HG03097 (cell line): Measurements from ENCODE around the gene HTR3A.
"Not testable (repeated sequence)": the region's sequence is repeated elsewhere in the genome, so short reads cannot be mapped to it uniquely, and the experiment has no call there.

ENCODE experiments used
- ATAC-seq: cut with Tn5 transposase; IDR thresholded peaks from one replicate; pipeline ENCODE4 v1.9.1; 2021; ENCODE audit not compliant: unreplicated experiment, low FRiP score

HTR3A gene

GRCh38 chr11:113974741-113975470, at the start of gene HTR3A:
Gene HTR3A, plus strand, starts transcription at chr11:113975108. Its CDS starts 218 bp downstream, at chr11:113975326.
- no peak for ATAC-seq

GRCh38 chr11:113926273-113927197, 48.4 kb upstream of the HTR3A start:
- ATAC-seq, result no peak

DNA sequence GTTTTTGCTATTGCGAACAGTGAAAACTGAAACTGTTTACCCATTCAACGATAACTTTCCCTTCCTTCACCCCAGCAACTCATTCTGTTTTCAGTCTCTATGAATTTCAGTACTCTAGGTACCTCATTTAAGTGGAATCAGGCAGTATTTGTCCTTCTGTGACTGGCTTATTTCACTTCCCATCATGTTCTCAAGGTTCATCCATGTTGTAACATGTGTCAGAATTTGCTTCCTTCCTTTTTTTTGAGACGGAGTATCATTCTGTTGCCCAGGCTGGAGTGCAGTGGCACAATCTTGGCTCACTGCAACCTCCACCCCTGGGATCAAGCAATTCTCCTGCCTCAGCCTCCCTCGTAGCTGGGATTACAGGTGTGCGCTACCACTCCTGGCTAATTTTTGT, 46.6 kb upstream of the HTR3A start:
- no peak for ATAC-seq

- no peak for ATAC-seq
These were observed 42.1 kb upstream of the HTR3A start for GRCh38 chr11:113932788-113933187.

- not testable (repeated sequence) for ATAC-seq
These were observed 40.7 kb upstream of the HTR3A start for GRCh38 chr11:113934193-113934592.

GRCh38 chr11:113934761-113935160, 40.1 kb upstream of the HTR3A start:
- ATAC-seq, result no peak

- ATAC-seq, result no peak
These were observed 39.0 kb upstream of the HTR3A start for GRCh38 chr11:113935858-113936257.

DNA sequence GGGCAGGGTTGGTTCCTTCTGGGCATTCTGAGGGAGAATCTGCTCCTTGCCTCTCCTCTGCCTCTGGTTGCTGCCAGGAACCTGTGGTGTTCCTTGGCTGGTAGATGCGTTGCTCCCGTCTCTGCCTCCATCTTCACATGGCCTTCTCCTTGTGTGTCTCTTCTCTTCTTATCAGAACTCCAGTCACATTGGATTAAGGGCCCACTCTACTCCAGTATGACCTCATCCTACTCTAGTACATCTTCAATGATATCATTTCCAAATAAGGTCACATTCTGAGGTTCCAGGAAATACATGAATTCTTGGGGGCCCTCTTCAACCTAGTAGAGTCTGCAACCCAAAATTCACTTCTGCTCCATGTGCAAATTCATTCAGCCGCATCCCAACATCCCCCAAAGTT, 37.0 kb upstream of the HTR3A start:
- ATAC-seq, result no peak

- no peak for ATAC-seq
These were observed 32.7 kb upstream of the HTR3A start for GRCh38 chr11:113942256-113942655.

DNA sequence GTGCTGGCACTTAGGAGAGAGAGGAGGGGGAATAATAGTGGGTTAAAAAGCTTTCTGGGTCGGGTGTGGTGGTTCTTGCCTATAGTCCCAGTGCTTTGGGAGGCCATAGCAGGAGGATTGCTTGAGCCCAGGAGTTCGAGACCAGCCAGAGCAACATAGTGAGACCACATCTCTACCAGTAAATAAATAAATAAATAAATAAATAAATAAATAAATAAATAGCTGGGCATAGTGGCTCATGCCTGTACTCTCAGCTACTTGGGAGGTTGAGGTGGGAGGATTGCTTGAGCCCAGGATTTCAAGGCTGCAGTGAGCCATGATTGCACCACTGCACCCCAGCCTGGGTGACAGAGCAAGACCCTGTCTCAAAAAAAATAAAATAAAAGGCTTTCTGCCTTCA, 28.7 kb upstream of the HTR3A start:
- not testable (repeated sequence) for ATAC-seq

- no peak for ATAC-seq
These were observed 26.9 kb upstream of the HTR3A start for GRCh38 chr11:113947994-113948393.

- no peak for ATAC-seq
These were observed 25.0 kb upstream of the HTR3A start for GRCh38 chr11:113949891-113950290.

- no peak for ATAC-seq
These were observed 23.4 kb upstream of the HTR3A start for GRCh38 chr11:113951537-113951936.

- no peak for ATAC-seq
These were observed 22.8 kb upstream of the HTR3A start for GRCh38 chr11:113952070-113952469.

DNA sequence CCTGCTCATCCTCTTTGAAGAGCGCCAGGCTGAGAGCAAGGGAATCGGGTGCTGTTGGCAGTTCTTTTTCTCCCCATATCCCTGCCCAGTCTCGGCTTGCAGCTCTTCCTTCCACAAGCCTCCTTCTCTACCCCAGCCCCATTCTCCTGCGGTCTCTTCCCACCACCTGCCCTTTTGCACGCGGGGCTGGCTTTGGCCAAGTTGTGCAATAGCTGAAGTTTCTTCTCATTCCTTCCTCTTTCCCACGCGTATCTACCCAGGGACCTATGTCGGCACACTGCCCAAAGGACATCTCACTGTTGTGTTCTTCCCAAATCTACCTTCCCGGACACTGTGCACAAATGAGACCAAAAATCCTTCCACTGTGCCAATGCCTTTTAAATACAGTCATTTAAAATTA, 22.3 kb upstream of the HTR3A start:
- ATAC-seq, result no peak

DNA sequence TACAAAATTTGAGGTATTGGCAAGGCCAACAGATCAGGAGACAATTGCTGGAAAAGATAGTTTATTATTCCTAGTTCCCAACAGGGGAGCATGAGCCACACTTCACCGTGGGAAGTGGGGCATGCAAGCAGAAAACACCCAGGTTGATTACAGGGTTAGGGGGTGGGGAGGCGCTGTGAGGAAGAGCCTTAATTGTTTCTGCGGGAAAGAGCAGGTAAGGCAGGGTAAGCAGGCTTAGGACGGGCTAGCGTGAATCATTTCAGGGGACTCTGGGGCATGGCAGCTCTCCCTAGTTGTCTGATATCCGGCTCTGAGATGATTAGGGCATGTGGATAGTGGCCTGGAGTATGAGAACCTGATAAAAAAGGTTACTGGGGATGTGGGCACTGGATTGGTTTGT, 20.7 kb upstream of the HTR3A start:
- ATAC-seq, result no peak

DNA sequence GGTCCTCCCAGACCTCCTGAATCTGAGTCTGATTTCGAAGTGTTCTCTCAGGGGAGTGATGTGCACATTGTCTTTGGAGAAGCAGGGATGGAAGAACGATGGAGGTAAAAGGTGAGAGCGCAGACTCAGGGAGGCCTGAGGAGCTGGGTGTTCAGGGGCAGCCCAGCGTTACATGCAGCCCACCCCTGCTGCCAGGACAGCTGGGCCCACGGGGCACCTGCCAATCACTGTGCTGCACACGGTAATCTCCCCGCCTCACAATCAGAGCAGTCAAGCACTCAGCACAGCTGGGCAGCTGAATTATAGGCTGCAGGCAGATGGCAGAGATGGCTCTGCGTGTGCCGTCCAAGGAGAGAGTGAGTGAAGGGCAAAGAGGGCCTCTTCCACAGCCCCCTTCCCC, 17.9 kb upstream of the HTR3A start:
- no peak for ATAC-seq

DNA sequence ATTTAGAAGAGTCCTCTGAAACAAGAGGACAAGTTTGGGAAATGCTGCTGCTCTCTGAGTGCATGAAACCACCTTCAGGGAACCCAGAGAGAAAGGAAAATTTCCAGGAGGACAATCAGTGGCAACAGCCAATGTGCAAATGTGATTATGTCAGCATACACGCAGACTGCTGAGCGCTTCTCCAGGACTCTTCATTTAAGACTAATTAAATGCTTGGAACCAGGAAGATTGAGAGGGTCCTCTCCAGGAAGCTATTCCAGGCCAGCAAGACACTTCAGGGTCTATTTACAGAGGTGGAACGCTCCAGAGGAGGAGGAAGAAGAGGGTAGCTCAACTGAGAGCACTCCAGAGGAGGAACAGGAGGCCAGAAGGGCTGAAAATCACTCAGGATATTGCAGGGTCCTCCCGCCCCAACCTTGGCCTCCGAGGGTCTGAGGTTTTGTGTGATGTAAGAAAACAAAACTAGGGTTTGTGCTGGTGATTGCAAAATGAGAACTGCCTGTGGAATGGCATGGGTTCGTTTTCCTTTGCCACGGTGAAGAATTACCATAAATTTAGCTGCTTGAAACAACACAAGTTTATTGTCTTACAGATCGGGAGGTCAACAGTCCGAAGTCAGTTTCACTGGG, 14.1 kb upstream of the HTR3A start:
- no peak for ATAC-seq

- no peak for ATAC-seq
These were observed 7.5 kb upstream of the HTR3A start for GRCh38 chr11:113967361-113967760.

DNA sequence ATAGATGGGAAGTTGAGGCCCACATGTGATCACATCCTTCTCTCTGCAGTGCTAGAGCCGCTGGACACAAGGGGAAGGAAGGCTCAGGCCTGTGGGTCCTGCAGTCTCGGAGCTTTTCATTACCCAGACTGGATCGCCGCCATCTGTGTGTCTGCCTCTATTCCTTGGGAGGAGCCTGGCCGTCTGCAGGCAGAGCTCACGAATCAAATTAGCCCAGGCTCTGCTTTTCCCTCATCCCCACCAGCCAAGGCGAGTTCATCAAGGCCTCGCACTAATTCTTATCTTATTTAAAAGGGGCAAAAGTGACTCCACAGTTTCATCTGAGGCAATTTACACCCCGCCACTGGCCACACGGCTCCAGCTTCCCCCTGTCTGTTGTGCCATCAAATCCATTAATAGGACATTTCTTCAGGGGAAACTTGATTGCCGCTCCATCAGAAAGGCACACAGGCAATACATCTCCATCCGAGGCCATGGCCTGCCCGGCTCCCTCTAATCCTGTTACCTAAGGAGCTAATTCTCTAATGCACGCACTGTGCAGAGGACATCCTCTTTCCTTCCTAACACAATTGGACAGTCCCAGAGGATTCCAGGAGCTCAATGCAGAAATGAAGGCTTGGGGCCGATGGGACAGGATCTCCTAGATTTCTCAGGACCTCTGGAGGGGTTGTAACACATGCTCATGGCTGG, 3.3 kb upstream of the HTR3A start:
- no peak for ATAC-seq

DNA sequence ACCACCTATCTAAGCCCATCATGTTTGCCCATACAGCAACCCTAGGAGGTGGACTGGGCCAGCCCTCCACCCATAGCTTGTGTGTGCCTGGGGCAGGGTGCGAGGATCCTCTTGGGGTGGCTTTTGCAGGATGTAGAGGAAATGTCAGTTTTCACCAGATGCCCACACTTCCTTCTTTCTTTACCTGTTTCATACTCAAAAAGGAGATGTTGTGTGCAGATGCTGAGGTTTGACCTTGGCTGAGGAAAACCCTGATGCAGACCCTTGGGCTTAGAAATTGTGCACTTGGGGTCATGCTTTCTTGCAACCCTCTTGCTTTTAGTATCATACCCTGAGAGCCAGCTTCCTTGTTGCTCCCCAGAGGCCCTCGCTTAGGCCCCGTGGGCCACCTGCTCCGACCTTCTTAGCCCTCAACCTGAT, 2.2 kb downstream of the HTR3A start:
- no peak for ATAC-seq
